HG02884 (cell line): ENCODE data around the gene NEBL.

Source experiments
- ATAC-seq: cut with Tn5 transposase; IDR thresholded peaks from one replicate; pipeline ENCODE4 v1.9.1; 2021; ENCODE audit warnings: mild to moderate bottlenecking, moderate library complexity; ENCODE audit not compliant: unreplicated experiment

NEBL gene

DNA sequence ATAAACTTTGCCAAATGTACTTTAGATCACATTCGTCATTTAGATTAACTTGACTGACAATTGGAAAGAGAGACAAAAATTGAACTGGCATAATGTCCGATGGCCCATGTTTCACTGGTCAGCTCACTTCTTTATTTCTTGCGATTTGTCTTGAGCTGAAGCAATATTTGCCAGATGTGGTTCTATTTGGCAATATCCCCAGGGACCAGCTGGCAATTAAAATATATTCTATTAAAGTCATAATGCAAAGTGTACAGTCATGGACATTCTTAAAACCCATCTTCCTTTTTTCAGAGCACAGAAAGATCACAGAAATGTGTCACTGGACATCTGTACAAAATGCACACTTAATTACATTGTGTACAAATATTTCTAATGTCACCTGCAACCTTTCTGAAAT lies 26.3 kb downstream of the NEBL start:
- no peak for ATAC-seq

DNA sequence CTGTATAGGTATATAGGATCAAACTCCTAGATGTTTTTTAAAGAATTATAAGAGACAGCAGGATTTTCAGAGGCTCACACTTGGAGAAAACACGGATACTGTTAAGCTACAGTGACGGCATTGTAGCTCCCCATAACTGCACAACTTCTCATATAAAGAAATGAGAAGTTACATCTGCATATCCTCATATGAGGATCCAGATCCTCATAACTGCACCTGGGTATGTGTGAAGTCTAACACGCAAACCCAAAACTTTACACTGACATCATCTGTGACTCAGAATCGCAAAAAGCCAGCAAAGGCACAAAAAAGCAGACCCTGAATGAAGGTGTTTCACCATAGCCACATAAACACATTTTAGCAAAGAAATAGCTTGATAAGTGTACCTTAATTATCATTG lies 34.1 kb downstream of the NEBL start:
- ATAC-seq: no peak

DNA sequence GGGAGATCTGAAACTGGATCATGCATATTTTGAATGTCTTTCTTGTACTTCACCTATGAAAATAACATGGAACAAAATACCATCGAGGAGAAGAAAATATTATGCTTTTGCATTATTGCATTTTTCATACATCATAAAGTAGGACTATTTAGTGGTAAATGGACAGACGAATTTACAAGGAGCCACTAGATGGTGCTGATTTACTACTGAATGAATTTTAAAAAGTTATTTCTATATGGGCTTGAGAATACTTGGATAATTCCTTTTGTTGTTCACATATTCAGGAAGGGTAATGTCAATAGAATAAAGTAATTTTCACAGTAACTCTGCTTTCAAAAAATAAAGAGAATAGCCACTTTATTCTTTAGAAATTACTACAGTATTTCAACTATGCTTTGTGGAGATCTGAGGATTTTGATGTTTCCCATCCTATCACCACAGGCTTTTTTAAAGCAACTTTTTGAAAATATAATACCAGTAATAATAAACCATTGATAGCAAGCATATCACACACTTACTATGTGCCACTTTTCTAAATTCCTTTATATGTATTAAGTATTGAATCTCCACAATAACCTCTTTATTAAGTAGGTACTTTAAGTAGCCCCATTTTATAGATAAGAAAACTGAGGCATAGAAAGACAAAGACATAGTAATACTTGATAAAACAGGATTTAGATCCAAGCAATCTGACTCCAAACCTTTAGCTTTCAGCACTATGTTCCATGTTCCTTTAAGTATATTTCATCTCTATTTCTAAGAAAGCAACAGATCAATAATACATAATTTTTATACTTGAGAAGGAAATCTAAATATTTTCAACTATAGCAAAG lies 38.6 kb downstream of the NEBL start:
- no peak for ATAC-seq

DNA sequence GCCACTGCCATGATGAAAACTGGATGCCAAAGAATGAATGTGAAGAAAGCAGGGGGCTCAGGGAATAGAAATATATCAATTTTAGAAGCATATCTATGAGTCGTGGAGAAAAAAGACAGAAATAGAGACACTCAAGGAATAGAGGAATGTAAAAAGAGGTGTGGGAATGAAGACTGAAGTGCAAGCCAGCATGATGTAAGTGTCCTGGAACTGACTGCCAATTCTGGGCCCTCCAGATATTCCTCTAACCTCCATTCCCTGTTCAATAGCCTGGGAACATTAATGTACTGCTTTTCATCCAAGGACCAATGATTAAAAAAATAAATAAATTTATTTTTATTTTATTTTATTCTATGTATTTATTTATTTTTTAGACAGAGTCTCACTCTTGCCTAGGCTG lies 40.6 kb downstream of the NEBL start:
- no peak for ATAC-seq

DNA sequence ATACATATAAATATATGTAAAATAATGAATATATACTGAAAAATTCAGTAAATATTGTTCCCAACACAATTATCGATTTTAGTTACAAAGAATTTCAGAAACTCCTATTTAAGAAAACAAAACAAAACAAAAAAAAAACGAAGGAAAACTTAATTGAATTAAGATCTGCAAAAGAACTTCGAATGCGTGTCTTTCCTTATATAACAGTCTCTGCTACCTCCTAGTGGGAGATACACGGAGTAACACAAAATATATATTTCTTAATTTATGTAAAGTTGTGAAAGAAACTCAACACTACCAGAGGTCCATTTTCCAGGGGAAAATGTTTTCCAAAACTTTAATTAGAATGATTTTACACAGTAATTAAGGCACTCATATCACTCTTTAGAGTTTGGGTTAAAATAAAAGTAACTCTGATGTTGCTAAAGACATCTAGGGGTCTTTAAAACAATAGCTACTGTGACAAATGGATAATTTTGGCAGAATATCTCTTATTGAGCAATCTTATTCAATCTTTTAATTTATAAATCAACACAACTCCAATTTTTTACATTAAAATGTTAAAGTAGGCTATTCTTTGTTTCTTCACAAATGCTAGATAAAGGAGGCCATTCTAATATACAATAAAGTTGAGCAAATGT lies 41.6 kb downstream of the NEBL start:
- no peak for ATAC-seq

DNA sequence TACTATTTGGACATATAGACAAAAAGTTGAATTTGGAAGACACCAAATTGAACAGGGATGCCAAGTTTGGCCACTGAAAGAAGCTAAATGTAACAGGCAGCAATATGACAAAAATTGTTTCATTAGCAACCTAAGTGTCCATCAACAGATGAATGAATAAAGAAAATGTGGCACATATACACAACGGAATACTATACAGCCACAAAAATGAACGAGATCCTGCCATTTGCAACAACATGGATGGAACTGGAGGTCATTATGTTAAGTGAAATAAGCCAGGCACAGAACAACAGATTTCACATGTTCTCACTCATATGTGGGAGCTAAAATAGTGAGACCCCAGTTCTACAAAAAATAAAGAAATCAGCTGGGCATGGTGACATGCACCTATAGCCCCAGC lies 43.8 kb downstream of the NEBL start:
- ATAC-seq: no peak

DNA sequence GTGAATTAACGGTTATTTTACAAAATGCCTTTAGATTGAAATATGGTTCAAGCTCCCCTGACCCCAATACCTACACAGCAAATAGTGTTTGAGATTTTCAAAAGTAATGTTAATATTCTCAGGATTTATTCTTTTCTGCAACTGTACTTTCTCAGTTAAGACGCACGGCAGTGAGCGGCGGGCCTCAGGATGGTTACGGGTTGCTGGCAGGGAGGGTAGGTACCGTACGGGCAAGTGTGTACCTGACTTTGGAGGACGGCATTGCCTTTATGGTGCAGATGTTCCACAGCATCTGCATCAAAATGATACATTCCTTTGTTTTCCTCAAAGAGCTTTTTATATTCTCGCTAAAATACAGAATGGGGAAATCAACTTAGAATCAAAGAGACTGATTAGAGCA lies 44.8 kb downstream of the NEBL start:
- no peak for ATAC-seq

DNA sequence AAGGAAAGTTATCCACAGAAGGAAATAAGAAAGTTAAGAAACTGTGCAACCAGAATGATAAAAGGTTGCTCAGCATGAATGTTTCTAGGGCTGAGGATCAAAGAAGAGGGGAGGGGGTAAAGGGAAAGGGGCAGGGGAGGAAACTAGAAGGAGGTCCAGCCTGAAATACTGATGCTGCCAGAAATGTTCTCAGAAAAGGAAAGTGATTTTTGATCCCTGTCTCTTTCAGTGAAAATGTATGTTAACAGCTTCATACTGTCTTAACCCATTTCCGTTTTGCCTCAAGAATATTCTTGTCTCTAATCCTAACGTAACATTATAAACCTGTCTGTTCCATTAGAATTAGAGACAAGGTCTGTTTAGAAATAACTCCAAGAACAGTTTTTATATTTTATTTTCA lies 49.6 kb downstream of the NEBL start:
- no peak for ATAC-seq

DNA sequence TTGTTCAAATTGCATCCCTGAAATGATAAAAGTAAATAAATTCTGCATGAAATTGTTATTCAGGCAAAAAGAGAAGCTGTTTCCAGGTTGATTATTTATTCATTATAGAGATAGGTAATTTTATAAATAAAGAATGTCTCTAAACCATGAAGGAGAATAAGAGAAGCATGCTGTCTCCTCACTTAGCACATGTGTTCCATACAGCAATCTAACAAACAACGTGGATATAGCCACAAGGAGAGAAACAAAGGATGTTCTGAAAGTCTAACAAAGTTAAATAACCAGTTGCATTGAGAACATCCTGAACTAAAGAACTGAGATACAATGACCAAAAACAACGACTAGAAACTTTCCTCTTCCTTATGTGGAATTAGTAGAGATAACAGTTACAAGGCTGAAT lies 50.8 kb downstream of the NEBL start:
- no peak for ATAC-seq

DNA sequence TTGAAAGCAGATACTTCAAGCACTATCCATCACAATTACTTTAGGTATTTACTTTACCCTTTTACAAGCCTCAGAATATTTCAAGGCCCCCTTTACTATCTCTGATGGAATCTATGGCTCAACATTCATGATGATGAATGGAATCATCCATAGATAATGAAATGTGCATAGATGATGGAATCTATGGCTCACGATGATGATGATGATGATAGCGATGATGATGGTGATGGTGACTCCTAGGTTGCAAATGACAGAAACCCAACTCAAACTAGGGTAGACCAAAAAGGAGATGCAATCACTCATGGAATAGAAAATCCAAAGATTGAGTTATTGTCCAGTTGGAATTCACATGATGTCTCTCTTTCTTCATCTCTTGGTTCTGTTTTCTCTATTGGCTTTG lies 55.7 kb downstream of the NEBL start:
- ATAC-seq: no peak

DNA sequence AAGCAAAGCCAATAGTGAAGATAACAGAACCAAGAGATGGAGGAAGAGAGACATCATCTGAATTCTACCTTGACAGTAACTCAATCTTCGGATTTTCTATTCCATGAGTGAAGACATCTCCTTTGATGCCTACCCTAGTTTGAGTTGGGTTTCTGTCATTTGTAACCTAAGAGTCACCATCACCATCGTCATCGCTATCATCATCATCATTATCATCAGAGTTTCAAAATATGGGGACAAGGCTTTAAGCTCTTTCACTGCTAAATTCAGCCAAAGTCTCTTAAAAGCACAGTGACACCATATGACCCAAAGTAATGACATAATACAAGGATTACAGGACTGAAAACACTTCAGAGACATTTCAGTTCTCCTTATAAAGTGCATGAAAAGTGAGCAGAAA lies 57.2 kb downstream of the NEBL start:
- no peak for ATAC-seq

DNA sequence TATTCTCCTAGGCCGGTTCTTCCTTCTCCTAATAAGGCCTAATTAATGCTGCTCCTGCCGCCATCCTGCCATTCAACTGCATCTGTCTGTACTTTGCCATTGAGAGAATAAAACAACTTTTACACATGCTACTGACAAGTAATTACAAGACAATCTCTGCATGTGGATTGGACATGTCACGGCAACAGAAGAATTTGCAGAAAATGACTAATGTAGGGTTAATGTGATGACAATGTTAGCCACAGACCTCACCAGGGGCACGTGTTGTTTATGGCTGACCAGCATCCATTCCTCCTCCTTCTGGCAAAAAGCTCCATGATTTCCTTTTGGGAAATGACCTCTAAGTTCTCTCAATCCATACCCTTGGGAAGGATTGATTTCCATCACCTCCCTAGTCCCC lies 58.0 kb downstream of the NEBL start:
- ATAC-seq: no peak

DNA sequence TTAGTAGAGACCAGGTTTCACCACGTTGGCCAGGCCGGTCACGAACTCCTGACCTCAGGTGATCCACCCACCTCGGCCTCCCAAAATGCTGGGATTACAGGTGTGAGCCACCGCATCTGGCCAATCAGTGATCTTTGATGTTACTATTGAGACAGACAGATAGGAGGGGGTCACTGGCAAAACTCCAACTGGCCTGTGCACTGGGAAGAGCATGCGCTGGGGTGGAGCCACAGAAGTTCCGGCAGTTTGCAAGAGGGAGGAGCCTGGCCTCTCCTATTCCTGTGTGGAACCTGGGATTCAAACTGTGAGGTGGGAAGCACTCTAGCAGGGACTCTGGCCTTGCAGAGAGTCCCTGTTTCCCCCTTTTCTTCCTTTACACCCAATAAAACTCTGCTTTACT lies 60.7 kb downstream of the NEBL start:
- ATAC-seq: no peak

DNA sequence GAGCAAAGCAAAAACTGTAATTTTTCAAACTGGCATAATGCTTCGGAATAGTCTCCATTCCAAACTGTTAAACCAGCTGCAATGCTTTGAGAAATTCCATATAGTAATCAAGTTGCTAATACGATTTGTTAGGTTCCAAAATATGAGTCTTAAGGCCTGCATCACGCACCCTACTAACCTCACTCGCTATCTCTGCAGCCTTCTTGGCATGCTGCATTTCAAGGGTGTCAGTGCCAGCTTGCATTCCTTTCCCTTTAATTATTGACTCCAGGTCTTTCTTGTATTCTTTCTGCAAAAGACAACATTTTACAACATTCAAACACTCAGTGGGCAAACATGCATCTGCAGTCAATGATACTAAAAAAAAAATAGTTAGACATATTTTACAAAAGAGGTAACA lies 61.8 kb downstream of the NEBL start:
- no peak for ATAC-seq

DNA sequence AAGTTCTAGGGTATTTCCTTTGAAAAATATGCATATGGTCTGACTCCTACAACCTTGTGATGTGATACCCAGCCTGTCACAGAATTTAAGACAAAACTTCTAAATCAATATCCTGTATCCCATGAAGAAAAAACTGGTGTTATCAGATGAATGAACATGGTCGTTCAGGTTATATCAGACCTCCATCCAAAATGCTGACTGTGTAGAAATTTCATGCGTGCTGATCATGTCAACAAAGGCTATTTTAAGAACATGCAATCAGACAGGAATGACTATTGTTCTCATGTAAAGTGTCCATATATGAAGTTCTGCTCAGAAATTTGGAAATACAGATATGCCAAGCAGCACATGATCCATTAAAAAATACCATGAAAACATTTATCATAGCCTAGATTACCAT lies 62.3 kb downstream of the NEBL start:
- ATAC-seq: no peak

DNA sequence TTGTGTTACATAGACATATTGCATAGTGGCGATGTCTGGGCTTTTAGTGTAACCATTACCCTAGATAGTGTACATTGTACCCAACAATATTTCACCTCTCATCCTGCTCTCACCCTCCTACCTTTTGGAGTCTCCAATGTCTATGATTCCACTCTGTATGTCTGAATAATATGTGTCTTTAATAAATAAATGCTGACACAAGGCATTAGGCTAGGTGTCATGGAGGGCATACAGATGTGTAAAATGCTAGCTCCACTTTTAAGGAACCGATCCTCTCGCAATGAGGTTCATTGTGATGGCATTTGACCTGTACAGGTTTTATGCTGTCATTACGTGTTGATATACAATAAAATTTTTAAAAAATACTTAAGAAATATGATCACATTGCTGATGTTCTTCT lies 74.3 kb downstream of the NEBL start:
- ATAC-seq: no peak

DNA sequence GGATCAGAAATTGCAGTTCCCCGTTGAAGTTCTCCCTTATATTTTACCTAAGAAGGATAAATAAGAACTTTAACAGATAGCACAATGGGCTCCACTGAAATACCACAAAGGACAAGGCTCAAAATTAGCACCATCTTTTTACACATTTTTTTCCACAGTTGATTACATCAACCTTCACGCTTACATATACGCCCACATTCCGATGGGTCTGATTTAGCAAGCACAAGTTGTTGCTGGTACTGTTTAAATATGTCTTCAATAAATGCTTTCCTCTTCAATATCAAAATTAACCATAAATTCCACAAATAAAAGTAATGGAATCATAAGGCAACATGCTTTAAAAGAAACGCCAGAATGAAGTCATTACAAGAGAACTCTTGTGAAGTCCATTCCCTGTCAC lies 79.5 kb downstream of the NEBL start:
- no peak for ATAC-seq

DNA sequence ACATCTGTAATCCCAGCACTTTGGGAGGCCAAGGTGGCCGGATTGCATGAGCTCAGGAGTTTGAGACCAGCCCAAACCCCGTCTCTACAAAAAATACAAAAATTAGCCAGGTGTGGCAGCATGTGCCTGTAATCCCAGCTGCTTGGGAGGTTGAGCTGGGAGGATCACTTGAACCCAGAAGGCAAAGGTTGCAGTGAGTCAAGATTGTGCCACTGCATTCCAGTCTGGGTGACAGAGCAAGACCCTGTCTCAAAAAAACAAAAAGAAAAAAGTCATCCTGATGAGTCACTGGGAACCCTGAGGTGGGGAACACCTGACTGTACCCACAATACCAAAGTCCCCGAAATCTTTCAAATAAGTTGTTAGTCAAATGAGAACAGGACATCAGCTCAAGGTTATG lies 80.0 kb downstream of the NEBL start:
- no peak for ATAC-seq

DNA sequence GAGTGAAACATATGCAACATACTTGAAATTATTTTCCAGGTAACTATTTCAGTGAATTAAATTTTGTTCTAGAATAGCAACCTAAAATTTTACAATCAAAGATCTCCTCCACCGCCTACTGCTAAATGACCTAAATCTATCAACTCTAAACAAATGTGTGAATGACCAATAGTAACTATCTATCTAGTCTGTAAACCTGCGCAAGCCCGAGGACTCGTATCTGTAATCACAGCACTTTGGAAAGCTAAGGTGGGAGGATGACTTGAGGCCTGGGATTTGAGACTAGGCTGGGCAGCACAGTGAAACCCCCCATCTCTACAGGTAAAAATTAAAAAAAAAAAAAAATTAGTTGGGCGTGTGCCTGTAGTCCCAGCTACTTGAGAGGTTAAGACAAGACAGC lies 83.0 kb downstream of the NEBL start:
- ATAC-seq: no peak

DNA sequence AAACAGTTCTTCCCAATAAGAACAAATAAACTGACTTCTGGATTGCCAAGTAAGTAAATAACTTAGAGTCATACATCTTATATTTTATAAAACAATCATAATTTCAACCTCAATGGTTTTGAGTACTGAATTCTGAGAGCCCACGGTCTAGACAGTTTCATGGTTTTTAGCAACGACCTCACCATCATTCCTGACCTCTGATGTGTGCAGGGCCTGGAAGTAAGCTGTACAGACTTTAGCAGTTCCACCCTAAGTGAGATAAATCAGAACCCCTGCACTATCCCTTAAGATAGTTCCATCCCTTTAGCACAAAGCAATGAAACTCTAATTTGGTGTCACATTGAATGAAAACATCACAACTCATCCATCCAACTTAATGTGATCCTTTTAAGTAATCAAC lies 86.0 kb downstream of the NEBL start:
- ATAC-seq: no peak

DNA sequence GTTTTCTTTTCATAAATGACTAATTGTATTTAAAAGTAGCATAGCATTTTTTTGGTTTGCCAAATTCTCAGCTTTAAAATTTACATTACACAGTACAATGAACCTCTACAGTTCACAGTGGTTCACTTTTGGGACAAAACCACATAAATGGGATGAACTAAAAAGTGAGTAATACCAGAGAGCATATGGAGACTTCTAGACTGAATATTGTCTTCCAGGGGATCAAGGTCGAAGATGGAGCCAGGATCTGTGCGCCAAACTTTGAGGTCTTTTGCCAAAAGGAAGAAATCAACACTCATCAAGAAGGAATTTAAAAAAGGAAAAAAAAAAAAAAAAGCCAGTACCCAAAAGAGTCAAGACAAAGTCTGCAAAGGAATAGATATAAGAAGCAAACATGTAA lies 87.5 kb downstream of the NEBL start:
- no peak for ATAC-seq

DNA sequence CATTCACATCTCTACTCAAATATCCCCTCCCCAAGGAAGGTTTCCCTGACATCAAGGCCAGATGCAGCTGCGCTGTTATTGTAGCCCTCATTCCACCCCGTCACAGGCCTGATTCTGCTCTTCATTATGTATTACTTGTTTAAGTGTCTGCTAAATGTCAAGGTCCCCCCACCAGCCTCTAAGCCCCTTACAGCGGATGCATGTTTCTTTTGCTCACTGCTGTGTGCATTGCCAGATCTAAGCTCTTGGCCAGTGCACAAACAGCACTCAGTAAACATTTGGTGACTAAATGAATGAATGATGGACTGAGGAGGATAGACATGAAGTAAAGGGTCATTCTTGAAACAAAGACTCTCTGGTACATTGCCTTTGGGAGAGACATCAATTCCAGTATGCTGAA lies 90.6 kb downstream of the NEBL start:
- ATAC-seq: no peak

DNA sequence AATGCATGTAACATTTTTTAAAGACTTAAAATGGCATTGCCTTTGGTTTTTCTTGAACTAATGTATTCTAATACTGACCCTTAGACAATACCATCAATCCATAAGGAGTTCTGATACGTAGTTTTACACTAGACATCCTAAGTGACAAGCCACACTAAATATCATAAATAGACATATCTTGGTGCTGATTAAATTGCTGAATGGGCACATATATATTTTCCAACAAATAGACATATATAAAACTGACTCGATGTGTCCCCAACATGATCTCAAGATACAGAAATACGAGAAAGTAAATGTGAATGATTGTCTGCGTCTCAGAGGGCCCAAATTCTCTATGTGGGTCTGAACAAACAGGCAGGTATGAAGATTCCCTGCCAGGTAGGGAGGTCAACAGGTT lies 99.8 kb downstream of the NEBL start:
- no peak for ATAC-seq
